GM12872 (cell line): ENCODE data around the gene NEDD4L.

Experiments used
- CTCF ChIP-seq: IDR thresholded peaks from 3 replicates; pipeline ENCODE4 v1.5.1; 2011; ENCODE audit warnings: low read depth, mild to moderate bottlenecking, low read length, moderate library complexity; ENCODE audit not compliant: insufficient read depth

The NEDD4L gene

DNA sequence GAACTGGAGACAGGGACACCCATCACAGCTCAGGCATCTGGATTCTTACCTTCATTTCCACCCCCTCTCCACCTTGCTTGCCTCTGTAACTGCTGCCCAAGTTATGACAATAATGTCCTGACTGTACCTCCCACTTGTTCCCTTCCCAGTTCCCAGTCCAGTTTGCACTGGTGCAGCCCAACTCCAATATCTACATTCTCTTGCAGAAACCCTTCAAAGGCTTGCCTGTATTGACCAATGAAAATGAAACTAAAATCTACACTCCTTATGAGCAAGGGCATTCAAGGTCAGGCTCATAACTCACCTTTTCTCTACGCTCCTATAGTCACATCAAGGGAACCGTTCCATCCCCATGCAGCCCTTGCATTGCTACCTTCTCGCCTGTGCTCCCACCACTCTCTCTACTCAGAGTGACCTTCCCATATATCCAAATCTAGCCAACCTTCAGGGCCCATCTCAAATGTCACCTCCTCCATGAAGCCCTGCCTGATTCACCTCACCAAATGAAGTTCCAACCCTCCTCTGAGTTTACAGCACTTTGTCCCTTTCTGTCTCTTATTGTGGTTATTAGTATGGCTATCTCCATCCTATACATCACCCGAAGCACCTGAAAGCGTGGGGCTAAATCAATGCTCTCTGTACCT is 365.9 kb downstream of the NEDD4L start:
- no peak for TF ChIP-seq CTCF

GRCh38 chr18:58411323-58411722 is 367.3 kb downstream of the NEDD4L start:
- no peak for TF ChIP-seq CTCF

GRCh38 chr18:58412844-58413666 is 369.0 kb downstream of the NEDD4L start:
- no peak for TF ChIP-seq CTCF

GRCh38 chr18:58413667-58414628 is 369.9 kb downstream of the NEDD4L start:
- TF ChIP-seq CTCF = no peak

DNA sequence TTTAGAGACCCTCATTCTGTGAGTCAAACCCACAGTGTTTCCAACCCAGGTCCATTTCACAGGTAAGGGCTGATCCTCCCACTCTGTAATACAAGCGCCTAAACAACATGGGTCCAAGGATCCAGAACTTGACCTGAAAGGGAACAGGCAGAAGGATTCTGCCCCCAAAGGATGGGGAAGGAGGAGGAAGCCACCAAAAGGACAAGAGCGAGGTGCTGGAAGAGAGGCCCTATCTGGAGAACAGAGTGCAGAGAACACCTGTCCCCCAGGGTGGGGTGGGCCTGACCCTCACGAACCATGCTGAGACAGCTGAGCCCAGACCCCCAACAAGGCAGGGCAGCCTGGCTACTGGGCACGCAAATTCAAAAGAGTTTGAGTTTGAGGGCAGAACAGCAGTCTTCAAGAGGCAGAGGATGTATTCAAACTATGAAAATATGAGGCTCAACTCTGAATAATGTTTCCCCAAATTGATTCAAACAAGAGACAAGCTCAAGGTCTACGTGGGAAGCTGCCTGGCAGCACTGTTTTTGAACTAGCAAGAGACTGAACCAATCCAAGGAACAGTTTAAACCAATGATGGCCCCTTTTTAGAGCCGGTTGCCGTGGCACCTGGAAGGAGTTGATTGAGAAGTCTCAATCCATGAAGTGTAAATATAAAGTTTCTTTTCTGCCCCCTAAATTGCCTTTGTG is 372.1 kb downstream of the NEDD4L start:
- TF ChIP-seq CTCF = no peak

- no peak for TF ChIP-seq CTCF
These were observed 373.0 kb downstream of the NEDD4L start for GRCh38 chr18:58416704-58417683.
